HepG2 (cell line): ENCODE data around the gene ARHGEF39.
"Not testable (repeated sequence)": the region's sequence is repeated elsewhere in the genome, so short reads cannot be mapped to it uniquely, and the experiment has no call there.

ENCODE experiments used
- FOXK2 ChIP-seq: fragments of 450-650 bp; IDR thresholded peaks from 2 replicates; pipeline ENCODE4 v1.6.1; 2016
- HDAC6 ChIP-seq: fragments of 200-600 bp; sonication (generic); IDR thresholded peaks from 2 replicates; pipeline ENCODE4 v1.7.0; 2017; ENCODE audit warnings: mild to moderate bottlenecking, antibody characterized with exemption, low read length, low read depth
- MEIS1 ChIP-seq: sonication (generic); formaldehyde crosslinking; IDR thresholded peaks from 2 replicates; pipeline ENCODE4 v1.9.0; 2021; ENCODE audit warnings: mild to moderate bottlenecking, missing genetic modification reagents, moderate library complexity, borderline replicate concordance
- PBX3 ChIP-seq: sonication (generic); formaldehyde crosslinking; IDR thresholded peaks from 2 replicates; pipeline ENCODE4 v1.8.1; 2023; ENCODE audit warnings: missing genetic modification reagents, inconsistent platforms, borderline replicate concordance
- SIN3A ChIP-seq: IDR thresholded peaks from 2 replicates; pipeline ENCODE4 v1.6.1; 2011; ENCODE audit warnings: low read depth, mild to moderate bottlenecking, control low read depth, low read length, borderline replicate concordance

- TF ChIP-seq FOXK2; HDAC6; SIN3A; MEIS1; PBX3 (CRISPR knock-in tag): not testable (repeated sequence)
Measured at GRCh38 chr9:35637427-35637955, 27.5 kb downstream of the ARHGEF39 start.
